T-helper 9 cell (primary cell): Measurements from ENCODE around the gene GALNT8.
"Not testable (repeated sequence)": the region's sequence is repeated elsewhere in the genome, so short reads cannot be mapped to it uniquely, and the experiment has no call there.

Experiments
- DNase-seq: peaks from one replicate; pipeline ENCODE4 v3.0.0-alpha.2; 2020

GALNT8 gene

DNA sequence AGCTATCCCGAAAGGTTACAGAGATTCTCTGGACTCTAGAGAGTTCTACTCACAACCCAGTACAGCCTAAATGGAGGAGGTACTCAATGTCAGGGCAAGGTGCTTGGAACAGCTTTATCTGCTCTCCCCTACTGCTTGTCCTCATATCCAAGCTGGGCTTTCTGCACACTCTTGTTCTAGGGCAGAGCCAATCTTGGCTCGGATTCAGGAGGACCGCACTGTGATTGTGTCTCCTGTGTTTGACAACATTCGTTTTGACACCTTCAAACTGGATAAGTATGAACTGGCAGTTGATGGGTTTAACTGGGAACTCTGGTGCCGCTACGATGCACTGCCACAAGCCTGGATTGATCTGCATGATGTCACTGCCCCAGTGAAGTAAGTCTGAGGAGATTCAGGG, 25.0 kb downstream of the GALNT8 start:
- no peak for DNase-seq

DNA sequence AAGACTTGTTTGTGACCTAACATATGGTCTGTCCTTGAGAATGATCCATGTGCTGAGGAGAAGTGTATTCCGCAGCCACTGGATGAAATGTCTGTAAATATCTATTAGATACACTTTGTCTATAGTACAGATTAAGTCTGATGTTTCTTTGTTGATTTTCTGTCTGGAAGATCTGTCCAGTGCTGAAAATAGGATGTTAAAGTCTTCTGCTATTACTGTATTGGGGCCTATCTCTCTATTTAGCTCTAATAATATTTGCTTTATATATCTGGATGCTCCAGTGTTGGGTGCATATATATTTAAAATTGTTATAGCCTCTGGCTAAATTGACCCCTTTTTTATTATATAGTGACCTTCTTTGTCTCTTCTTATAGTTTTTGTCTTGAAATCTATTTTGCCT, 31.5 kb downstream of the GALNT8 start:
- not testable (repeated sequence) for DNase-seq

DNA sequence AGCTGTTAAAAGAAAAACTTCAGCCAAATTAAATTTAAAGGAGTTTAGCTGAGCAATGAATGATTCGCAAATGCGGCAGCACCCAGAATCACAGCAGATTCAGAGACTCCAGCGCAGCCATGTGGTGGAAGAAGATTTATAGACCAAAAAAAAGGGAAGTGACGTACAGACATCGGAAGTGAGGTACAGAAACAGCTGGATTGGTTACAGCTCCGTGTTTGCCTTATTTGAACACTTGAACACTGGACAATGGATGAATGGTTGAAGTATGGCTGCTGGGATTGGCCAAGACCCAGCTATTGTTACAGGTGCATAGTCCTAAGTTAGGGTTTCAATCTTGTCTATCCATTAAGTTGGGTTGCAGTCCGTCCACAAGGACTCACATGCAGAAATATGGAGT, 42.6 kb downstream of the GALNT8 start:
- no peak for DNase-seq

DNA sequence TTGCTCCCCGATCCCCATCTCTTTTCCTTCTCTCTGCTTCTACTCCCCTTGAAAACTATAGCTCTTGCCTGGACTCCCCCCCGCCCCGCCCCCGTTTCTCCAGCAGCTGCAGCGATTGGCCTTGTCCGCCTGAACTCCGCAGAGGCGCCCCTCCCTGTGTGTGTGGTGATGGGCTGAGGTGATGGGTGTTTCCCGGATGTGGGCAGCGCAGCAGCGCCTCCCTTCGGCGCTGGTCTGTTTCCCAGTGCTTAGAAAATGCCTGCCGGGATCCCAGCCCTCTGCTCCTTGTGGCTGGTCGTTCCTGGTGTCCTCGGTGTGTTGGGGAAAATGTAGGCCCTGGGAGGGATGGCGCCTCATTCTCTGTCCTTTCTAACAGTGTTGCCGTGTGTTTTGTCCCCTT, 43.3 kb downstream of the GALNT8 start:
- DNase-seq, result no peak

DNA sequence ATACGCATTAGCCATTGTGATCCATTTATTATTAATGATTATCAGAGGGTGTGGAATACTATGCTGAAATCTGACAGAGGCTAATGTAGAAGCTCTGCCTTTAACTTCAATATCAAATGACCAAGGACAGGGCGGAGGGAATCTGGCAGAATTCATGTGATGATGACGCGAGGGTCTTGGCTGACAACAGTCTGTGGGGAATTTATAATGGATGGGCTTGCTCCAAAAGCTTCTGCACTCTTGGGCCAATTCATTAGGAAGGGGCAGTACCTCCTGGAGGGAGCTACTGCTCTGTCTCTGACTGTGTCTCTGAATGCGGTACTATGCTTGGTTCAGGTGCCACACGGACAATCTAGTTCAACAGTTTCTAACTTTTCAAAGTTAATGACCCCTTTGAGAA, 46.2 kb downstream of the GALNT8 start:
- no peak for DNase-seq

DNA sequence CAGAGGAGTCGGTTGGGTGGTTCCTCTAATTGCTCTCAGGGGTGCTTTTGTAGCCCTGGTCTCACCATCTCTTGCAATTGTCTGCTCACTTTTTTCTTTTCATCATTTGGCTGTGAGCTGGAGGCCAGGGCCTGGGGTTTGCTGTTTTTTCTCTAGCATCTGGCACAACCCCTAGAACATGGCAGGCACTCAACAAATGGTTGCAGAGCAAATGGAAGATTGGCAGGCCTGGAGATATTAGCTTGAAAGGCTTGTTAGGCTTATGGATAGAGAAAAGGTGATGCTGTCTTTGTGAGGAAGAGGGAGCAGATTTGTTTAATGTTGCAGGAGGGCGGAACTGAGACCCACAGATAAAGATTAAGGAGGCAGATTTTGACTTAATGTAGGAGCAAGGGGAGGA, 47.0 kb downstream of the GALNT8 start:
- DNase-seq, result no peak

DNA sequence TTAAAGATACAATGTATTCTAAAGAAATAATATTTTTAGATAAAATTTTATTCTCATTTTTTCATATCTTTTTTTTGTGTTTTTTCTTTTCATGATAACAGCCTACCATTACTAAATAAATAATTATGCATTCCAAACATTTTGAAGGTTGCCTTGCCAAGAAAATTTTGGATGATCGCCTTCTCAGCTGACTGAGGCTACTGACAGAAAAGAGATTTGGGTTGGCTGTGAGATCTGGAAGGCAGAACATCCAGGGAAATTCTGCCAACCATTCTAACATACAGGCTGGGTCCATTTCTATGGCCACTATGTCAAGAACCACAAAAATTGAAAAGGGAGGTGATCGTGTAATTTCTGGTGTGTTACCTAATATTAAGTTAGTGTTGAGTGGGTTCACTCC, 48.1 kb downstream of the GALNT8 start:
- no peak for DNase-seq

DNA sequence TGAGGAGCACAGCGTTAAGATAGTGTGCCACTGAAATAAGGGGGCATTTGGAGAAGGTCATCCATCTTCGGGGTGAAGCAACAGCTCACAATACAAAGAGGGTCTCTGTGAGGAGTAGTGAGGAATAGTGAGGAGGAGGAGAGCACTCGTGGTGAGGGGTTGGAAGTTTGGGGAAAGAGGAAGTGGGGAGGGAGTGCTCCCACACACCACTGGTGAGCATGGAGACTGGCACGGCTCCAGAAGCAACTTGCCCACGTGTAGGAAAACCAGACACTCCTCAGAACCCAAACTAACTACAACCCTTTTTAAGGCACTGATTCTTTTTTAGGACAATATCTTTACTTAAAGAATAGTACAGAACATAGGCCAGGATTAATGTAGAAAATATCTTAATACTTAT, 48.9 kb downstream of the GALNT8 start:
- DNase-seq, result no peak

DNA sequence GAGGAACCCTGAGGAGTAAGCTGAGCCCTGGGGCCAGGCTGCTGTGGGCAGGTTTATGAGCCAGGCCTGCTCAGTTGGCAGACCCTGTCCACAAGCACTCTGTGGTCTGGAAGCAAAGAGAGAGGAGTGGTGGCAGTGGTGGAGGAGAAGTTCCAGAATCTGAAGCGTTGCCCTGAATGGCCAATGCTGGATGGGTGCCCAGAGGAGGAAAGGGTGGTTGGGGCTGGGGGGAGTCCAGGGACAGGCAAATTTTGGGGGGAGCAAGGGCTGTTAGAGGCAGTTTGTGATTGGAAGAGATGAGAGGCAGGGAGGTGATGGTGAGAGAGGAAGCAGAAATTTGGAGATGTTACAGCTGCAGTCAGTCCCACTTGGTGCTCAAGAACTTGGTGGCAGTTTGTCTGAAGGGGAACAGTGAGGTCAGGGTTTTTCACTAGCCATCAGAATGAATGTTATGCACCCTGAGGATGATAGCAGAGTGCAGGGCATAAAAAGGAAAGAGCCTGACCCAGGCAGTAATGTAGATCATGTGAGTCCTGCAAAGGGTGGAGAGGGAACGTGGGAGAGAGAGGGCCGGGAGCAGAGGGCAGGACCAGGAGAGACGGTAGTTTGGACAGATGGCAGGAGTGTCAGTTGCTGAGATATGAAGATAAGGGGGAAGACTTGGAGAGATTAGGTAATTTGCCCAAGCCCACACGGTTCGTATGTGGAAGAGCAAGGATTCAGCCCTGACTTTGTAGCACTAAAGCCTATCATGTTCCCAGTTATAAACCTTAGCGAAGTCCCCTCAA, 51.2 kb downstream of the GALNT8 start:
- DNase-seq, result no peak

GRCh38 chr12:4771960-4772566, 51.9 kb downstream of the GALNT8 start:
- no peak for DNase-seq

DNA sequence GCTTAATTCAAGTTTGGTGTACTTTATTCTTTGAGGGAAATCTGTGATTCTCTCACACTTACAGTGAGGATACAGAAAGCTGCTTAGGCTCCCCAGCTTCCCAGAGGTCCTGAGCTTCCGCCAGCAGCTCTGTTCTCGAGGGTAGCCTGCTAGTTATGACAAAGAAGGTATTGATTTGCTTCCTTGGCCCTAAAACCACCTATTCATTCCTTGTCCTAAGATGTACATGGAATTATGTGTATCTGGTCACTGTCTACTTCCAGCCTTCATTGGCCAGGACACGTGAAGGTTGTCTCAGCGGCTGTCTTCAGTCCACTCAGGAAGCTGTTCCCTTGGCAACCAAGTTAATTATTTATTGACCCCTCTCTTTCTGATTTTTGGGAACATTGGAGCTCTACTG, 55.7 kb downstream of the GALNT8 start:
- DNase-seq, result no peak

- no peak for DNase-seq
Observed at GRCh38 chr12:4779749-4780148, 59.5 kb downstream of the GALNT8 start.

DNA sequence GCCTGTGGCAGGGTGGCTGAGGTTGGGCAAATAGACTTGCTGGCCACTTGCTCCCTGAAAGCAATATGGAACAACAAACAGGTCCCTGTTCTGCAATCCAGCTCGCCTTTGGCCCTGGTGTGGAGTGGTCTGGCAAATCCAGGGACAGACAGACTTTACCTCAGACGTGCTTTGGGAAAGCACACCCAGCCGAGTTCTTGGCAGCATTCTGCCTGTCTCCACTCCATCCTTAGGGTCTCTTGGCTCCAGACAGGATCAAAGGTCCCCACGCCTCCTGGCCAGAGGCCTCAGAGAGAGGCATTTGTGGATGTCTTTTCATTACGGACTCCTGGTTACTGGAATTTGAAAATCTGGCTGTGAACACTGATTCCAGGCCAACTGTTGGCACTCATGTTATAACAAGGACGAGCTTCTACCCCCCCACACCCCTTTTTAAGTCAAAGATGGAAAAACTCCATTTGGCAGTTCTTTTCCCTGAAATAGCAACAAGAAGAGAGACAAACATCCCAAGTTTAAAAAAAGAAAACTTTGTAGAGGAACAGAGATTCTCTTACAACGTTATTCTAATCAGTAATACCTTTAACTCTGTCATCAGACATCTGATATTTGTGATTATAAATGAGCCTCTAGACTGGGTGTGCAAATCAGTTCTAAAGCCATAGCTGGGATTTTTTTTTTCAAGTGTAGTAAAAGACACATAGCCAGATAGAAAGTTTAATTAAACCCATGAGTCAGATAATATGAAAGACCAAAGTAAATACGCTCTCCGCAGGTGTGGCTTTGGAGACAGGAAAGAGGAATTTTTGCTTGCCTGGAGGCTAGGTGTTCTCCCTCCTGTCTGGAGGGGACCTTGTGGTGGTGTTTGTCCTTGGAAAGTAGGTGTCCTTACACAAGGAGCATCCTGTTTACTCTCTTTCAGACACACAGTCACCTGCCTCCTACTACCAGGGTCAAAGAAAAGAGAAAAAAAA, 60.7 kb downstream of the GALNT8 start:
- DNase-seq, result no peak

DNA sequence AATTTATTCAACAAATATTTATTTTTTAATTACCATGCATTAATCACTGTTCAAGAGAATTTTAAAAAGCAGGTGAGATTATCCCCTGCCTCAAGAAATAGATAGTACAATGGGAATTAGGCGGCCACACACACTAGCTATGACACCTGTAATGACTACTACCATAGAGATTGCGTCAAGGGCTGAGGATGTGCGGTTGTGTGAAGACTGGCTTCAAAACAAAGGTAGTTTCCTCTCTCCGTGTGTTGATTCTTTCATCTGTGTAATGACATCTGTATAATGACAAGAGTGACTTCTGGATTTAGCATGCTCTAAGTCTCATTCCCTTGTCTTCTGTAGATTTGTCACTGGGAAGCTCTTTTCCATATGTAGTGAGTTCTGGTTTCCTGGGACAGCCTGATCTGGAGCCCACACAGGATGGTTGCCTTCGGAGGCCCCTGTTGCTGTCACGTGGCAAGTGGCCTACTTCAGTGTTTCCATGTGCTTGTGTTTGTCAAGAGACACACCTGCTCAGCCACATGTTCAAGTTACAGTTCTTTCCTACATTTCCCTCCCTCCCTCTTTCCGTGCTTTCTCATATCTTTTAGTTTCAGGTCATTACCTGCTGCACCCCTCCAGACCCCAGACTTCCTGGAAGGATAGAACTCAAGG, 64.3 kb downstream of the GALNT8 start:
- DNase-seq, result no peak

GRCh38 chr12:4786795-4787194, 66.6 kb downstream of the GALNT8 start:
- DNase-seq, result no peak

DNA sequence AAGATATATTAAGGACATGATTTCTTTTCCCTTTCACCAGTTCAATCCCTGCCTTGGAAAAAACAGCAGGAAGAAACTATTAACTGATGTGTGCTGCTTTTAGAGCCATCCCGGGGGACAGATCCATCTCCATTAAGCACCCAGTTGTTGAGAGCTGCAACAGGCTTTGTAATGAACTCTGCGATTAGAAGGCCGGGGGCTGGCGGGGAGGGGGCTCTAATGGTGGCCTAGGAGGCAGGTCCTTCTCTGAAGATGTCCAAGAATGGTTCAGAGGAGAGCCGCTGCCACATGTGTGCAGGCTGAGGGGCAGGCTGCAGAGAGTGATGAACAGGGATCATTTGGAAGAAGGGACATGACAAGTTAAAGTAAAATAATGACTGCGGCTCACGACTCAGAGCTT, 67.8 kb downstream of the GALNT8 start:
- no peak for DNase-seq

DNA sequence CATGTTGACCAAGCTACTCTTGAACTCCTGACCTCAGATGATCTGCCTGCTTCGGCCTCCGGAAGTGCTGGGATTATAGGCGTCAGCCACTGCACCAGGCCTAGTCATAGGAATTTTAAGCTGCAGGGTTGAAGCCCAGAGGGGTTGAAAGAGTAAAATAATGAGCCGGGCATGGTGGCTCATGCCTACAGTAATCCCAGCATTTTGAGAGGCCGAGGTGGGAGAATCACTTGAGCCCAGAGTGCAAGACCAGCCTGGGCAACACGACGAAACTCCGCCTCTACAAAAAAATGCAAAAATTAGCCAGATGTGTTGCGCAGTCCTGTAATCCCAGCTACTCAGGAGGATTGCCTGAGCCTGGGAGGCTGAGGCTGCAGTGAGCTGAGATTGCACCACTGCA, 69.6 kb downstream of the GALNT8 start:
- DNase-seq, result no peak

- DNase-seq, result no peak
Observed at GRCh38 chr12:4791497-4791896, 71.3 kb downstream of the GALNT8 start.

GRCh38 chr12:4794491-4794890, 74.3 kb downstream of the GALNT8 start:
- no peak for DNase-seq

- no peak for DNase-seq
Observed at GRCh38 chr12:4796216-4796615, 76.0 kb downstream of the GALNT8 start.

DNA sequence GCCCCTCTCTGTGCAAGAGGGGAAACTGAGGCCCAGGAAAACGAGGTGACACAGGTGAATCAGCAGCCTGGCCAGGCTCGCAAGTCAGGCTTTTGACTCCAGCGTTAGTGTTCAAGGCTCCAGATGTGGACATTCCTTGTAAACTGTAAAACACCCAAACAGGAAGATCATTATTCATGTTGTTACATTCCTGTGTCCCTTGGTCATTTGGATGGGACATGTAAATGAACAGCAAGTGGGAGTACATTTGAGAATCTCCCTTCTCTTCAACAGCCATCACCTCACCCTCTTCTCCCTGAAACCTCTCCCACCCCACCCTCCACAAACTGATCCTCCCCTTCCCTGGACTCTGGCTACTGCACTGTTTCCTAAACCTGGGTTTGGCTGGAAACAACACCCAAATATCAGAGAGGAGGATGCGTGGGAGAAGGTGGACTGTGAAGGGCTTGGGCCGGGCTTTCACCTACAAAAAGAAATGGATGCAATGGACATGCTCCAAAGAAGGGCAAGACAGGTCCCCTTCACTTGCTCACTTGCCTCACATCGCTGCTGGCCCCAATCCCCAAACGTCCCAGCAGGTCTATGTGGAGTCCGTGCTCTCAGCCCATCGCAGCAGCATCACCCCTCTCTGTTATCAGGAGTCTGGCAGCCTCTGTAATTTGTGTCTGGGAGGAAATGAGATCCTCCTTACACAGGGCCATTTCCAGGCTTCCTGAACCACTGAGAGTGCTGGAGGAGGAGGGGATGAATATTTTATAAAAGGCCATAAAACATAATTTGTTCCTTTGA, 76.7 kb downstream of the GALNT8 start:
- DNase-seq, result no peak

- no peak for DNase-seq
Observed at GRCh38 chr12:4800555-4800954, 80.4 kb downstream of the GALNT8 start.
